ENCODE results near the gene ANKRD28. TPM values are rescaled to one million over a fixed set of nuclear protein-coding genes. Genes with fewer than 3 reads are reported as not detected.
"Not testable (repeated sequence)": the region's sequence is repeated elsewhere in the genome, so short reads cannot be mapped to it uniquely, and the experiment has no call there.

The ANKRD28 gene
- total and polyA plus RNA-seq, 2 experiments from 2014 or later = 15.2 to 61.3 TPM

DNA sequence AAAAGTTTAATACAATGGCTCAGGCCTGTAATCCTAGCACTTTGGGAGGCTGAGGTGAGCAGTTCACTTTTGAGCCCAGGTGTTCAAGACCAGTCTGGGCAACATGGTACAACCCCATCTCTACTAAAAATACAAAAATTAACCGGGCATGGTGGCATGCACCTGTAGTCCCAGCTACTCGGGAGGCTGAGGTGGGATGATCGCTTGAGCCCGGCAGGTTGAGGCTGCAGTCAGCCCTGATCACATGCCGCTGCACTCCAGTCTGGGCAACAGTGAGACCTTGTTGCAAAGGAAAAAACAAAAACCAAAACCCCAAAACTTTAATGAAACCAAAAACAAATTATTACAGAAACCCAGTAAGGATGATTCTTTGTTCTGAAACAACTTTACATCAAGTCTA is 15.3 kb upstream of the ANKRD28 start:
- ATAC-seq; H3K4me3 Mint-ChIP-seq; DNase-seq (ENCODE audit: low spot score); H3K27ac ChIP-seq (ENCODE audit: low read depth); H3K4me3 ChIP-seq; H3K36me3 ChIP-seq (ENCODE audit: insufficient read depth); H2AFZ ChIP-seq; H3K9me3 Mint-ChIP-seq; H3K9me2 ChIP-seq (ENCODE audit: insufficient read depth); H3F3A ChIP-seq (replicated peaks; ENCODE audit: low read depth); H3K27me3 ChIP-seq (ENCODE audit: insufficient read depth); H3K36me3 Mint-ChIP-seq (ENCODE audit: low read depth); H3K27me3 Mint-ChIP-seq (ENCODE audit: insufficient read depth, low read depth, poor library complexity); H3K4me2 ChIP-seq: not testable (repeated sequence)
- H3K4me1 ChIP-seq (ENCODE audit: insufficient read depth) = peaks cover 14% of the 10 kb centered on the region
- peaks cover 92% of the 10 kb centered on the region for H3K79me2 ChIP-seq (replicated peaks; ENCODE audit: insufficient read depth)
- peaks cover 12% of the 10 kb centered on the region; the same call in 1 of the 2 replicates for H4K20me1 ChIP-seq (replicated peaks; ENCODE audit: insufficient read depth)
- Mint-ChIP-seq H3K27ac (0 out of 2 replicates have a peak overlapping the region, but pooled peaks have one; percentile 25), H3K4me1 (peaks cover 14% of the 10 kb centered on the region)

DNA sequence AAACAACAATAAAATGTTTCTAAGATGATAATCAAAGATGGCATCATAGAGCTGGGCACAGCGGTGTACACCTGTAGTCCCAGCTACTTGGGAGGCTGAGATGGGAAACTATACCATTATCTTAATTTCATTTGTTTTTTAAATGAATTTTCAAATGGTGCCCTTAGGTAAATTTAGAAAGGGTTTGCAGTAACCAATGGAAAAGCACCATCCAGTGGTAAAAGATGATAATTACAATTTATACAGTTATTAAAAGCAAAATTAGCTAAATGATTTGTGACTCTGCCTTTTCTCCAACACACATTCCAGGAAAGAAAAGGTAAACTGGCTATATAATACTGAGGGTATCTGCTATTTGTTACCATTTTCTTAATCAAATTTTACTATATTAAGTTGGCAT is 14.4 kb upstream of the ANKRD28 start:
- ATAC-seq (no peak), DNase-seq (ENCODE audit: low spot score) (peak; percentile 27)
- Mint-ChIP-seq H3K9me3 (no peaks in the 10 kb centered on the region), H3K36me3 (ENCODE audit: low read depth) (no peaks in the 10 kb centered on the region), H3K4me3 (no peak overlapping the region), H3K4me1 (peaks cover 18% of the 10 kb centered on the region), H3K27me3 (ENCODE audit: insufficient read depth, low read depth, poor library complexity) (no peaks in the 10 kb centered on the region), H3K27ac (no peak overlapping the region)
- H3K4me1 ChIP-seq (ENCODE audit: insufficient read depth) = peaks cover 14% of the 10 kb centered on the region
- no peaks in the 10 kb centered on the region for H3K36me3 ChIP-seq (ENCODE audit: insufficient read depth)
- no peaks in the 10 kb centered on the region for H3F3A ChIP-seq (replicated peaks; ENCODE audit: low read depth)
- TF ChIP-seq, protein P1, sequence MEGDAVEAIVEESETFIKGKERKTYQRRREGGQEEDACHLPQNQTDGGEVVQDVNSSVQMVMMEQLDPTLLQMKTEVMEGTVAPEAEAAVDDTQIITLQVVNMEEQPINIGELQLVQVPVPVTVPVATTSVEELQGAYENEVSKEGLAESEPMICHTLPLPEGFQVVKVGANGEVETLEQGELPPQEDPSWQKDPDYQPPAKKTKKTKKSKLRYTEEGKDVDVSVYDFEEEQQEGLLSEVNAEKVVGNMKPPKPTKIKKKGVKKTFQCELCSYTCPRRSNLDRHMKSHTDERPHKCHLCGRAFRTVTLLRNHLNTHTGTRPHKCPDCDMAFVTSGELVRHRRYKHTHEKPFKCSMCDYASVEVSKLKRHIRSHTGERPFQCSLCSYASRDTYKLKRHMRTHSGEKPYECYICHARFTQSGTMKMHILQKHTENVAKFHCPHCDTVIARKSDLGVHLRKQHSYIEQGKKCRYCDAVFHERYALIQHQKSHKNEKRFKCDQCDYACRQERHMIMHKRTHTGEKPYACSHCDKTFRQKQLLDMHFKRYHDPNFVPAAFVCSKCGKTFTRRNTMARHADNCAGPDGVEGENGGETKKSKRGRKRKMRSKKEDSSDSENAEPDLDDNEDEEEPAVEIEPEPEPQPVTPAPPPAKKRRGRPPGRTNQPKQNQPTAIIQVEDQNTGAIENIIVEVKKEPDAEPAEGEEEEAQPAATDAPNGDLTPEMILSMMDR (conservative IDR thresholded peaks at IDR 0.05; ENCODE audit: low read depth in 2 of 2) = peak; percentile 48 to 58
- no peak for TF ChIP-seq EZH2phosphoT487 (IDR thresholded peaks at IDR 0.05; ENCODE audit: unreplicated experiment)
- H3K27ac ChIP-seq (ENCODE audit: low read depth) = no peak overlapping the region
- H3K79me2 ChIP-seq (replicated peaks; ENCODE audit: insufficient read depth) = peaks cover 92% of the 10 kb centered on the region
- H2AFZ ChIP-seq = no peak overlapping the region
- H4K20me1 ChIP-seq (replicated peaks; ENCODE audit: insufficient read depth) = peaks cover 12% of the 10 kb centered on the region; the same call in 1 of the 2 replicates
- no peak overlapping the region for H3K4me2 ChIP-seq
- no peaks in the 10 kb centered on the region for H3K9me2 ChIP-seq (ENCODE audit: insufficient read depth)
- H3K27me3 ChIP-seq (ENCODE audit: insufficient read depth) = no peaks in the 10 kb centered on the region
- H3K4me3 ChIP-seq = no peak overlapping the region

DNA sequence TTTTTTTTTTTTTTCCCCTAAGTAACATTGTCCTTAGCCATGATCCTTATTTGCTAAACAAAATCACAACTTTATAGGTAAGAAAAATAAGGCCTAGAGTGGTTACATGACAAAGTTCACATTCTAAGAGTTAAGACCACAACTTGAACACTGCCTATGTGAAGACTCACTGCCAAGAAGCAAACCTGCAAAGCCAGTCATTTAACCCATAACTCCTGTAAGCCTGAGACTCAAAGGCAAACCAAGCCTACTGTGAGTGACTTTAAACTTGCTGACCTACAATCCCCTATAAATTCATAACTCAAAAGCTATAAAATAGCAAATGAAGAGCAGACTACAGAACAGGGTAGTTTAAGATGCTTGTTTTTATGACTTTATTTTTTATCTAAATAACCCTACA is 12.9 kb upstream of the ANKRD28 start:
- H3K27me3 ChIP-seq (ENCODE audit: insufficient read depth) = no peaks in the 10 kb centered on the region
- H3K9me2 ChIP-seq (ENCODE audit: insufficient read depth) = no peaks in the 10 kb centered on the region
- no peak overlapping the region; the same call in 1 of the 2 replicates for H3K27ac ChIP-seq (ENCODE audit: low read depth)
- H4K20me1 ChIP-seq (replicated peaks; ENCODE audit: insufficient read depth) = peaks cover 12% of the 10 kb centered on the region; the same call in 1 of the 2 replicates
- H3K4me3 ChIP-seq = no peak overlapping the region
- H3K4me2 ChIP-seq = no peak overlapping the region
- no peaks in the 10 kb centered on the region for H3K36me3 ChIP-seq (ENCODE audit: insufficient read depth)
- H3K9me3 Mint-ChIP-seq = no peaks in the 10 kb centered on the region
- ATAC-seq (no peak), DNase-seq (ENCODE audit: low spot score) (no peak)
- no peak overlapping the region for H3K4me3 Mint-ChIP-seq
- H3K79me2 ChIP-seq (replicated peaks; ENCODE audit: insufficient read depth) = peaks cover 90% of the 10 kb centered on the region
- no peaks in the 10 kb centered on the region for H3K27me3 Mint-ChIP-seq (ENCODE audit: insufficient read depth, low read depth, poor library complexity)
- H3K36me3 Mint-ChIP-seq (ENCODE audit: low read depth) = no peaks in the 10 kb centered on the region
- TF ChIP-seq ZNF114 (CRISPR knock-in tag; IDR thresholded peaks at IDR 0.05) (no peak), EZH2 (IDR thresholded peaks at IDR 0.05; ENCODE audit: low read depth, unreplicated experiment) (no peak), ZNF331 (CRISPR knock-in tag; IDR thresholded peaks at IDR 0.05; ENCODE audit: low read depth) (no peak), POLR2AphosphoS5 (IDR thresholded peaks at IDR 0.05; ENCODE audit: low read depth) (no peak), JUNB (IDR thresholded peaks at IDR 0.05; ENCODE audit: unreplicated experiment) (no peak), NANOG (IDR thresholded peaks at IDR 0.05; ENCODE audit: borderline replicate concordance) (no peak)
- TF ChIP-seq, protein P2, sequence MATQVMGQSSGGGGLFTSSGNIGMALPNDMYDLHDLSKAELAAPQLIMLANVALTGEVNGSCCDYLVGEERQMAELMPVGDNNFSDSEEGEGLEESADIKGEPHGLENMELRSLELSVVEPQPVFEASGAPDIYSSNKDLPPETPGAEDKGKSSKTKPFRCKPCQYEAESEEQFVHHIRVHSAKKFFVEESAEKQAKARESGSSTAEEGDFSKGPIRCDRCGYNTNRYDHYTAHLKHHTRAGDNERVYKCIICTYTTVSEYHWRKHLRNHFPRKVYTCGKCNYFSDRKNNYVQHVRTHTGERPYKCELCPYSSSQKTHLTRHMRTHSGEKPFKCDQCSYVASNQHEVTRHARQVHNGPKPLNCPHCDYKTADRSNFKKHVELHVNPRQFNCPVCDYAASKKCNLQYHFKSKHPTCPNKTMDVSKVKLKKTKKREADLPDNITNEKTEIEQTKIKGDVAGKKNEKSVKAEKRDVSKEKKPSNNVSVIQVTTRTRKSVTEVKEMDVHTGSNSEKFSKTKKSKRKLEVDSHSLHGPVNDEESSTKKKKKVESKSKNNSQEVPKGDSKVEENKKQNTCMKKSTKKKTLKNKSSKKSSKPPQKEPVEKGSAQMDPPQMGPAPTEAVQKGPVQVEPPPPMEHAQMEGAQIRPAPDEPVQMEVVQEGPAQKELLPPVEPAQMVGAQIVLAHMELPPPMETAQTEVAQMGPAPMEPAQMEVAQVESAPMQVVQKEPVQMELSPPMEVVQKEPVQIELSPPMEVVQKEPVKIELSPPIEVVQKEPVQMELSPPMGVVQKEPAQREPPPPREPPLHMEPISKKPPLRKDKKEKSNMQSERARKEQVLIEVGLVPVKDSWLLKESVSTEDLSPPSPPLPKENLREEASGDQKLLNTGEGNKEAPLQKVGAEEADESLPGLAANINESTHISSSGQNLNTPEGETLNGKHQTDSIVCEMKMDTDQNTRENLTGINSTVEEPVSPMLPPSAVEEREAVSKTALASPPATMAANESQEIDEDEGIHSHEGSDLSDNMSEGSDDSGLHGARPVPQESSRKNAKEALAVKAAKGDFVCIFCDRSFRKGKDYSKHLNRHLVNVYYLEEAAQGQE (IDR thresholded peaks at IDR 0.05; ENCODE audit: unreplicated experiment) = no peak
- TF ChIP-seq, protein P3, sequence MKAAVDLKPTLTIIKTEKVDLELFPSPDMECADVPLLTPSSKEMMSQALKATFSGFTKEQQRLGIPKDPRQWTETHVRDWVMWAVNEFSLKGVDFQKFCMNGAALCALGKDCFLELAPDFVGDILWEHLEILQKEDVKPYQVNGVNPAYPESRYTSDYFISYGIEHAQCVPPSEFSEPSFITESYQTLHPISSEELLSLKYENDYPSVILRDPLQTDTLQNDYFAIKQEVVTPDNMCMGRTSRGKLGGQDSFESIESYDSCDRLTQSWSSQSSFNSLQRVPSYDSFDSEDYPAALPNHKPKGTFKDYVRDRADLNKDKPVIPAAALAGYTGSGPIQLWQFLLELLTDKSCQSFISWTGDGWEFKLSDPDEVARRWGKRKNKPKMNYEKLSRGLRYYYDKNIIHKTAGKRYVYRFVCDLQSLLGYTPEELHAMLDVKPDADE (IDR thresholded peaks at IDR 0.05) = no peak
- H3F3A ChIP-seq (replicated peaks; ENCODE audit: low read depth) = no peaks in the 10 kb centered on the region
- peaks cover 14% of the 10 kb centered on the region for H3K4me1 ChIP-seq (ENCODE audit: insufficient read depth)
- H2AFZ ChIP-seq = no peak overlapping the region
- peaks cover 24% of the 10 kb centered on the region for H3K4me1 Mint-ChIP-seq
- no peak overlapping the region; the same call in 1 of the 2 replicates for H3K27ac Mint-ChIP-seq
